Endometrial microvascular endothelial cells (primary cell): ENCODE measurements around the gene DBF4B. TPM values are rescaled to one million over a fixed set of nuclear protein-coding genes. Genes with fewer than 3 reads are reported as not detected.

Experiments used
- in situ Hi-C: cut with HindIII; loops from 2 replicates; pipeline ENCODE4 v1.10.0; 2017; ENCODE audit warnings: low sequenced_read_pairs, low pct_unique_long_range_greater_than_20kb; ENCODE audit errors: inconsistent ontology term
- total RNA-seq: library from RNA; depleted of rRNA; stranded (reverse); fragments of >200 nt; gene quantifications from one replicate; pipeline ENCODE4 v1.2.3, GENCODE V29; 2015; ENCODE audit errors: inconsistent ontology term

Gene DBF4B
- total RNA-seq, 1 donor from 2014 or later: 12.8 TPM

DNA sequence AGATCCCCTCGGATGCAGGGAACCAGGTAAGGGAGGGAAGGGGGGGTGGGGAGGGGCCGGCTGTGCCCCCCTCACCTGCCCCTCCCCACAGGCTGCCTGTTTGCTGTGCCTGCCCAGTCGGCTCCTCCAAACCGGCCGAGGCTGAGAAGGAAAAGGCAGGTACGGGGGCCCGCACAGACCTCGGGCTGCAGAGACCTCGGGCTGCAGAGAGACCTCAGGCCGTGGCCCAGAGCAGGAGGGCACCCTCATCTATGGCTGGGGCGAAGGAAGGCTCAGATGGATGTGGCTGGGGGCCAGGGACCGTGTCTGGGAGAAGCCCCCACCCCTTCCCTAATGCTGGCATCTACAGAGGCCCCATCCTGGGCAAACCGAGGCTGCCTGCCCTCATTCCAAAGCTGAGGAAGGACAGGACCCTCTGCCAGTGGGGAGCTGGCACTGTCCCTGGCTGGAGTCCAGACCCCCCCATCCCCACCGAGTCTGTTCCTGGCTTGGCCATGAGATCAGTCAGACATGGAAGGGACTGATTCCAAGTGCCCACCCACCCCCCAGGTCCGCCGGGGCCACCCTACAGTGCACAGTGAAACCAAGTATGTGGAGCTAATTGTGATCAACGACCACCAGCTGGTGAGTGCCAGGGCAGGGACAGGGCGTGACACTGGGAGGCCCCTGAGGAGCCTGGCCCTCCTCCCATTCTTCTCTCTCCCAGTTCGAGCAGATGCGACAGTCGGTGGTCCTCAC lies 64.0 kb downstream of the DBF4B start:
- in situ Hi-C loops: no loop called here

DNA sequence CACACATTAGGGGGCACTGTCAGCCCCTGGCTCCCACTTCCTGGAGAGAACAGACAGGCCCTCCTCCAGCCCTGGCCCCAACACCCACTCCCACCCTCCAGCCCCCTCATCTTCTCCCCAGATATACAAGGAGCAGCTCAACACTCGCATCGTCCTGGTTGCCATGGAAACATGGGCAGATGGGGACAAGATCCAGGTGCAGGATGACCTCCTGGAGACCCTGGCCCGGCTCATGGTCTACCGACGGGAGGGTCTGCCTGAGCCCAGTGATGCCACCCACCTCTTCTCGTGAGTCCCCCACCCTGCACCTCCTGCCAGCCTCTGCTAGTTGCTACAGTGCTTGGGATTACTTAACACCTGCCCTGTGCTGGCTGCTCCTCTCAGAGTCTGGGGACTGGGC lies 64.7 kb downstream of the DBF4B start:
- in situ Hi-C loops: no loop called here

DNA sequence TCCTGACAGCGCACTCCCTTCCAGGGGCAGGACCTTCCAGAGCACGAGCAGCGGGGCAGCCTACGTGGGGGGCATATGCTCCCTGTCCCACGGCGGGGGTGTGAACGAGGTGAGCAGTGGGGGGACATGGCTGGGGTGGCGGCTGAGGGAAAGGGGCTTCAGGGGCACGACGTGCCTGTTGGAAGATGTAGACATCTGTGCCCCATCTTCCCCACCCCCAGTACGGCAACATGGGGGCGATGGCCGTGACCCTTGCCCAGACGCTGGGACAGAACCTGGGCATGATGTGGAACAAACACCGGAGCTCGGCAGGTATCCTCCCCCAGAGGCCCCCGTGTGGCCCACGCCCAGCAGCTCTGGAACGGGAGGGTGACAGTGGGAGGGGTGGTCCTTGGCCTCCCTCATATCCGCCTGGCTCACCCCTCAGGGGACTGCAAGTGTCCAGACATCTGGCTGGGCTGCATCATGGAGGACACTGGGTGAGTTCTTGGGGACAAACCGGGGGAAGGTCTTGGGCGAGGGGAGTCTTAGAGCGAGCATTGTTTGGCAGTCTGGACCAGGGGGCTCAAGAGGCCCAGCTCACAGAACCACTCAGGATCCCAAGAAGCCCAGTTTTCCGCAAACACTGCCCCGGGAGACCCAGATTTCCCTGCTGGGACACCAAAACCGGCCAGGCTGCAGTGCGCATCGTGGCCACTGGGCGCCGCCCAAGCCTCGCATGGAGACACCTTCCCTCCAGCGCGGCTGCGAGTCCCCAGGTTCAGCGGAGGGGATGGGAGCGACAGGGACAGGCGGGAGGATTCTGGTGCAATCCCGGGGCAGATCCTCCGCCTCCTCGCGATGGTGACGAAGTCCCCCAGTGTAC lies 66.0 kb downstream of the DBF4B start:
- in situ Hi-C loops: no loop called here

DNA sequence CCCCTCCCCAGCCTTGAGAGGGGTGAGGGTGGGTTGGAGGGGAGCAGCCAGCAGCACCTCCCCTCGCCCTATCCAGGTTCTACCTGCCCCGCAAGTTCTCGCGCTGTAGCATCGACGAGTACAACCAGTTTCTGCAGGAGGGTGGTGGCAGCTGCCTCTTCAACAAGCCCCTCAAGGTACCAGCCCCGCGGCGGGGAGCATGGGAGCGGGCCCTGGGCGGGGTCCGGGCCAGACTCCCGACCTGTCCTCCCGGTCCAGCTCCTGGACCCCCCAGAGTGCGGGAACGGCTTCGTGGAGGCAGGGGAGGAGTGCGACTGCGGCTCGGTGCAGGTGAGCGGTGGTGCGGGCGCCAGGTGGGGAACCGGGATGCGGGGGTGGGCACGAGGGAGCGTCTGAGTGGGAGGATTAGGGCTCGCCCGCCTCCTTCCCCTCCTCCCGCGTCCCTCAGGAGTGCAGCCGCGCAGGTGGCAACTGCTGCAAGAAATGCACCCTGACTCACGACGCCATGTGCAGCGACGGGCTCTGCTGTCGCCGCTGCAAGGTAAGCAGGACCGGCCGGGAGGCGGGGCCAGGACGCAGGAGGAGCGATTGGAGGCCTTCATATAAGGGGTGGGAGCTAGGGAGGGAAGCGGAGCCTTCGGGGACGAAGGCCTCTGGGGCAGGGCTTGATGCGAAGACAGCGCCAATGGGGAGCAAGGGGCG lies 66.8 kb downstream of the DBF4B start:
- in situ Hi-C loops: no loop called here

DNA sequence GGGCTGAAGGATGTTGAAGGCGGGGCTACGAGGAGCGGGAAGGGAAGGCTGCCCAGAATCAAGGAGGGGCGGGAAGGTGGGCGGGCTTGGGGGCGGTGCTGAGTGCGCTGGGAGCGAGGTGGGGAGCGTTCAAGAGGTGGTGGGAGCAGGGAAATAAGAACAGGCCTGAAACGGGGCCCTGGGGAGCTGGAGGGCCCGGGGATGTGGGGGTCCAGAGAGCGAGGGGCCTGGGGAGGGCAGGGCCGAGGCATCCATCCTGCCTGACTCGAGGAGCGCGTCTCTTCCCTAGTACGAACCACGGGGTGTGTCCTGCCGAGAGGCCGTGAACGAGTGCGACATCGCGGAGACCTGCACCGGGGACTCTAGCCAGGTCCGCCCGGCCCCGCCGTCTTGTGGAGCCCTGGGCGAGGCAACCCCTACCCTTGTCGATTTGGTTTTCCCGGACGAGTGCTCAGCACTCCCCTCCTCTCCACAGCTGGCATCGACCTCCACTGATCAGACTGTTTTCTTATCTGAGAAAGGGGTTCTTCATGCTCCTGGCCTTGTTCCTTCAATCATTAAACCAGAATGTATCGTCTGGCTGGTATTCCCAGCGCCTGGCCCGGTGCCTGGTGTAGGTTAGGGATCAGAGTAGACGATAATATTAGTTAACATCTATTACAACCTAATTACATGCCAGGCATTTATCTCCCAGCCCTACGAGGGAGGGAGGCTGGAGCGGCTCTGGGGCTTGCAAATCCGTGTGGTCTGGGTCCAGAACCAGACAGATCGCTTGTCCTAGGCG lies 67.6 kb downstream of the DBF4B start:
- in situ Hi-C loops: no loop called here

DNA sequence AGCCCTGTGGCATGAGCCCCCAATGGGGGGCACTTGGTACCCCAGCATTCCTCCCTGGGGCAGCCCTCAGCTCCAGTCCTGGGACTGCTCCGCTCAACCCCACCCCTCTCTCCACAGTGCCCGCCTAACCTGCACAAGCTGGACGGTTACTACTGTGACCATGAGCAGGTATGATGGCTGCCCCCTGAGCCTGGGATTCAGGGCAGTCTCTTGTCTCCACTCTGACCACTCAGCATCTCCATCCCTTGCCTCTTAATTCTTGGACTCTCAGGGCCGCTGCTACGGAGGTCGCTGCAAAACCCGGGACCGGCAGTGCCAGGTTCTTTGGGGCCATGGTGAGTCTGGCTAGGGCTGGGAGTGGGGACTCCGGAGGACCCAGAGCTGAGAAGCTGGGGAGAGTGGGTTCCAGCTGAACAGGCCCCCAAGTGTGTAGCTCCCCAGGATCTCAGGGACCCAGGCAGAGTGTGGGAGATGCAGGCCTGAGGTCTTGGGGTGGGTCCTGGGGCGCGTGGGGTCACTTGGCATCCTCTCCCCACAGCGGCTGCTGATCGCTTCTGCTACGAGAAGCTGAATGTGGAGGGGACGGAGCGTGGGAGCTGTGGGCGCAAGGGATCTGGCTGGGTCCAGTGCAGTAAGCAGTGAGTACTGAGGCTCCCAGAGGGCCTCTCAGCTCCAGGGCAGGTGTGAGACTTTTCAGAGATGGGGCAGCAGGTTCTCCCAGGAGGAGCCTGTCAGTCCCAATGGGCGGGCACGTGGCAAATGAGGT lies 68.3 kb downstream of the DBF4B start:
- in situ Hi-C loops: no loop called here

DNA sequence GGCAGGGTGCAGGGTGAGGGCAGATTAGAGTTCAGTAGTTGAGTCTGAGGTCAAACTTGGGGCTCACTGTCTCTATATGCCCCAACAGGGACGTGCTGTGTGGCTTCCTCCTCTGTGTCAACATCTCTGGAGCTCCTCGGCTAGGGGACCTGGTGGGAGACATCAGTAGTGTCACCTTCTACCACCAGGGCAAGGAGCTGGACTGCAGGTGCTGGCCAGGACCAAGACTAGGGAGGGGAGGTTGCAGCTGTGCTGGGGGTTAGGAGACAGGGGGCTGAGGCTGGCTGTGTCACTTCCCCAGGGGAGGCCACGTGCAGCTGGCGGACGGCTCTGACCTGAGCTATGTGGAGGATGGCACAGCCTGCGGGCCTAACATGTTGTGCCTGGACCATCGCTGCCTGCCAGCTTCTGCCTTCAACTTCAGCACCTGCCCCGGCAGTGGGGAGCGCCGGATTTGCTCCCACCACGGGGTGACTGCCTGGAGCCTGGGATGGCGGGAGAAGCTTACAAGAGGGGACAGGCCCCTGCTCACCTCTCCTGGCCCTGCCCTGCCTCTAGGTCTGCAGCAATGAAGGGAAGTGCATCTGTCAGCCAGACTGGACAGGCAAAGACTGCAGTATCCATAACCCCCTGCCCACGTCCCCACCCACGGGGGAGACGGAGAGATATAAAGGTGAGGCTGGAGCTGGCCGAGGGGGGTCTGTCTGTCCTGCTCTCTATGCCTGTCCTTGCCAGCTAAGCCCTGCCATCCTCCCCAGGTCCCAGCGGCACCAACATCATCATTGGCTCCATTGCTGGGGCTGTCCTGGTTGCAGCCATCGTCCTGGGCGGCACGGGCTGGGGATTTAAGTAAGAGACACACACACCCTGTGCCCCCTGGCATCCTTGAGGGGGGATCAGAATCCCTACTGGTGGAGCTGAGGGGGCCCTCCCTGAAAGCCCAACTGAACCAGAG lies 69.2 kb downstream of the DBF4B start:
- in situ Hi-C loops: no loop called here

DNA sequence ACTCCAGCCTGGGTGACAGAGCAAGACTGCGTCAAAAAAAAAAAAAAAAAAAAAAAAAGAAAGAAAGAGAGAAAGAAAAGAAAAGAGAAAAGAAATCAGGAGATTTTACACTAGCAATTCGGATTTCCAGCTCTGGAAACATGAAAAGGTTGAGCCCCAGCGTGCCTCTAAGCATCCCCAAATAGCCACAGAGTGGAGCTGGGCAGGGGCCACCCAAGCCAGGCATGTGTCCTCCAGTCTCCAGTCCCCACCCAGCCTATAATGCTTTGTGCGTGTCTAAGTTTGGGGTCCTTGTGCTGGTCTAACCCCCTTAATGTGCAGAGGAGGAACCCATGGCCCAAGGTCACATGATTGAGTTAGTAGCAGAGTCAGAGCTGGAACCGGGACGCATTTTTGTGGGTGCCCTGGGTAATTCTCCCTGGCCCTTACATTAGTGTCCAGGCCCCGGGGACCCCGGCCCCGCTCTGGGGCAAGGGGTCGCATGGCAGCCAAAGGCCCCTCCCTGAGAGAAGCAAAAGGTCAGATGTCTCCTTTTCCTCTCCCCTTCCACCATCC lies 70.3 kb downstream of the DBF4B start:
- in situ Hi-C loops: no loop called here

DNA sequence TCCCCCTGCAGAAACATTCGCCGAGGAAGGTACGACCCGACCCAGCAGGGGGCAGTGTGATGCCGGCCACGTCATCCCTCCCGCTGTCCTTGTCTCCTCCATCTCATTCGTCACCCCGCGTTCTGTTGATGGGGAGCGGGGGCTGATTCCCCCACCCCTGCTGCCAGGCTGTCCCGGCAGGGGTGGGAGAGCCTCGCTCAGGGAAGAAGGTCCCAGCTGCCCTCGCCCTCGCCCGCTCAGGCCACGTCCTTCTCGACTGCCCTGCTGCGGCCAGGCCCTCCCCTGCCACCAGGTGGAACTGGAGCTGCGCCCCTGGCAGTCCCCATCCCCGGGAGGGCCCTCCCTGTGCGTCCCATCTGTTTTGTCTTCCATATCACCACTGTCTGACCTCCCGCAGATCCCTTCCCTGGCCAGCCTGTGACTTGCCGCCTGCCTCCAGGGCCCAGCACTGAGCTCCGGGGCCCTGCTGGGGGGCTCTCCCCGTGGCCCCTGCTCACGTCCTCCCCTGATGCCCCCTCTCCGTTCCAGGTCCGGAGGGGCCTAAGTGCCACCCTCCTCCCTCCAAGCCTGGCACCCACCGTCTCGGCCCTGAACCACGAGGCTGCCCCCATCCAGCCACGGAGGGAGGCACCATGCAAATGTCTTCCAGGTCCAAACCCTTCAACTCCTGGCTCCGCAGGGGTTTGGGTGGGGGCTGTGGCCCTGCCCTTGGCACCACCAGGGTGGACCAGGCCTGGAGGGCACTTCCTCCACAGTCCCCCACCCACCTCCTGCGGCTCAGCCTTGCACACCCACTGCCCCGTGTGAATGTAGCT lies 71.0 kb downstream of the DBF4B start:
- in situ Hi-C loops: no loop called here

DNA sequence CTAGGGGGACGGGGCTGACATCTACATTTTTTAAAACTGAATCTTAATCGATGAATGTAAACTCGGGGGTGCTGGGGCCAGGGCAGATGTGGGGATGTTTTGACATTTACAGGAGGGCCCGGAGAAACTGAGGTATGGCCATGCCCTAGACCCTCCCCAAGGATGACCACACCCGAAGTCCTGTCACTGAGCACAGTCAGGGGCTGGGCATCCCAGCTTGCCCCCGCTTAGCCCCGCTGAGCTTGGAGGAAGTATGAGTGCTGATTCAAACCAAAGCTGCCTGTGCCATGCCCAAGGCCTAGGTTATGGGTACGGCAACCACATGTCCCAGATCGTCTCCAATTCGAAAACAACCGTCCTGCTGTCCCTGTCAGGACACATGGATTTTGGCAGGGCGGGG lies 71.7 kb downstream of the DBF4B start:
- in situ Hi-C loops: no loop called here

DNA sequence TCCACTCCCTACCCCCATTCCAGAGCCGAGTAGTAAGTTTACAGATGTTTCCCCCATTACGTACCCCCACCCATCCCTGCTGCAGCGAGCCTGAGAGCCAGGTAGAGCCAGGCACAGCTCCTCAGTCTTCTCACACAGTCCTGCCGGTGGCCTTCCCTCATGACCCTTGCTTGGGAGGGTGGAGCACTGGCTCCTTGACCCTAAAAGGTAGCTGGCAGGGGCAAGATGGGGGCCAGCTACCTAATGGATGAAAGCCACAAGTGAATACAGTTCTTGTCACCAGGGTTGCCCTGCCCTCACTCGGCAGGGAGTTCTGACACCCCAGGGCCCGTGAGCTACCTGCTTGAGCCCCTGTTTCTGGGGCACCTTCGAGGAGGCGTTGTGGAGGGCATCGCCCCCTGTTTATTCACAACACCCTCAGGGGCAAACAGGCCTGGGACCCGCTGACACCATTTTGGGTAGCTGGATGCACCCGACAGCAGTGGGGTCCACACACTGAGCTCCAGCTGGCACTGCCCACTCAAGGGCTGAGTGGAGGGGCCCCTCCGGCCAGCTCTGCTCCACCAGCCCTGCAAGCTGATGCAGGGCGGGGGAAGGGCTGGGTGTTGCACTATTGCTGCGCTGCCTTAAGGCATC lies 72.5 kb downstream of the DBF4B start:
- in situ Hi-C loops: no loop called here

DNA sequence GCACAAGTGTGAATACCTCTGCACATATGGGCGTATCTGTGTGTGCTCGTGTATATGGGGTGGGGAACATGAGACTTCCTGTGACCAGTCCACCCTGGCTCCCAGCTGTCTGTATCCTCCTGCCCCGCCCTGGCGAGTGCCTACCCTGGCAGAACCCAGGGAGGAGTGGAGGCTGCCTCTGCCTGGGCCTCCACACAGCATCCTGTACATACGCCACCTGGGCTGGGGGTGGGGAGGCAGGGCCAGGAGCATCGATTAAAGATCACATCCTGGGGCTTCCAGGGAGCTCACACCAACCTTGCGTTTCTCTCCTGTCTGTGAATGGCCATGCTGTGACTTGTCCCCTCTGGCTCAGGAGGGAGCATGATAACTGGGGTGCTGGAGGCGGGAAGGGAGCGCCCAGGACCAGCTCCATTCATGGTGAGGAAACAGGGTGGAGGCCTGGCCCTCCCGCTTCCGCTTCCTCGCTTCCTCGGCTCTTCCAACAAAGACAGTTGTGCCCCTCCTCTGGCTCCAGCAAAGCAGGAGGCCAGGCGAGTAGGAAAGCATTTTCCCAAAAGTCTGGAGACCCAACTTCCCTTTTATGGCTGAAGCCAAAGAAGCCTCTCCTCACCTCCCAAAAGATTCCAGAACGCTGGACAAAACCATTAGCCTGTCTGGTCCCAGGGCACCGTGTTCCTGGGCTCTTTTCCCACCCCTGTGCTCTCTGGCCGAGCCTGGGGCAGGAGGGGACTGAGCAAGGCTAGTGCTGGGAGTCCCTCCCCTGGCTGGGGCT lies 73.3 kb downstream of the DBF4B start:
- in situ Hi-C loops: no loop called here

DNA sequence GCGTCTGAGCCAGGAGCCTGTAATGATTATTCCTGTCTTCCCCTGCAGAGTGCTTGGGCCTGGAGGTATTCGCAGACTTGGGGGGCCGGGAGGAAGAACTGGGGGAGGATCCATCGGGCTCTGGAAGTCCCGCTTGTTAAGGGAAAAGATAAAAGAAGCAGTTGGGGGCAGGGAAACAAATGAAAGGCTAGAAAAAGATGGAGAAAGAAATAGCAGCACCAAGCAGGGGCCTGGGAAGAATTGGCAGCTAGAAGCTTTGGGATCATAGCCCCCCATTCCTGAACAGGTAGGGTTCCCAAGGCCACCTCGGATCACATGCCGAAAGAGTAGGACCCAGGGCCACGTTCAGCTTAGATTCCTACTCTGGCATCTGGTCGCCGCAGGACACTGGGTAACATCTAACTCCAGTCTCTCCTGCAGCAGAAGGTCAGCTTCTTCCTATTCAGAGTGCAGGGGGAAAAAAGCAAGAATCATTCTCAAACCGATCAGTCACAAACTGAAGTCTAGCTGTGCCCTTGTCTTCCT lies 73.9 kb downstream of the DBF4B start:
- in situ Hi-C loops: no loop called here

DNA sequence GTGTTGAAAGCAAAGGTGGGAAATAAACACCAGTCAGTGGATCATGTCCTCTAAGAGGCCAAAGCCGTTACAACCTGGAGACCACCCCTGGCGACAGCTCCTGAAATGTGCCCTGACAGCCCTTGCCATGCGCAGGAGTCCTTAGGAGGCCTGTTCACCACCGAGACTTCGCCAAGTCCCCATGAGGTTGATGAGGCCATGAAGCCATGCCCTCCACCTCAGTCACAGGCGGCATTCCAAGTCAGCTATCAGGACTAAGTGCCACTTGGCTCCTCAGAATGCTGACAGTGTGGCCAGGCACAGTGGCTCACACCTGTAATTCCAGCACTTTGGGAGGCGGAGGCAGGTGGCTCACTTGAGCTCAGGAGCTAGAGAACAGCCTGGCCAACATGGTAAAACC lies 77.5 kb downstream of the DBF4B start:
- in situ Hi-C loops: no loop called here

DNA sequence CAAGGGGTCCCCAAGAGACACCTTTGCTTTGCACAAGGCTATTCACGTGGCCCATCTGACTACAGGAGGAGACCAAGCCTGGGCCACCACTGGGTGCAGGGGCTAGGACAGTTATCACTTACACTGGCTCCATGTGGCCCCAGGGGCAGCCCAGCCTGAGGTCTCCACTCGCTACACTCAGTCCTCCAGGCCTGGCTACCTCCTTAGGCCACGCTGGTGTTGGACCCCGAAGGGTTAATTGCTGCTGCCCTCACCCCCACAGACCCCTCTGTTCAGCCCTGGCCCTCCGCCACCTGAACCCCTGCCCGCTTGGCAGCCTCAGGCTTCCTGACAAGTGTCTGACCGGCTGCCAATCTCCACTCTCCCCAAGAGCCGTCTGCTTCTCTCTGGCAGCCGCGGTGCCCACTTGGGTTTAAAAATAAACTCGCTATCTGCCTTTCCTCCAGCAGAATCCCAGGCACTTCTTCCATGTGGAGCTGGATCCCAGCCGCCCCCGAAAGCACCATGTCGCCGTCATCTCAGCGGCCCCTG lies 78.2 kb downstream of the DBF4B start:
- in situ Hi-C loops: no loop called here
